D721Med (cell line): ENCODE measurements around the gene CEACAM4.

Experiments used
- DNase-seq: peaks from one replicate; pipeline ENCODE4 v3.0.0; 2011; ENCODE audit warnings: low spot score; ENCODE audit not compliant: insufficient read length
- FAIRE-seq: peaks from 2 replicates; lab custom pipeline; 2011; peaks lifted over from hg19 to GRCh38; lab: Jason Lieb, UNC
- CTCF ChIP-seq: IDR thresholded peaks from 2 replicates; pipeline ENCODE4 v1.5.1; 2012; ENCODE audit warnings: mild to moderate bottlenecking, control low read depth; ENCODE audit not compliant: insufficient read depth; ENCODE audit errors: missing control alignments

Gene CEACAM4

GRCh38 chr19:41649827-41650226 is 23.0 kb upstream of the CEACAM4 start:
- FAIRE-seq (no peak), DNase-seq (no peak)
- no peak for TF ChIP-seq CTCF

- no peak for DNase-seq
- no peak for FAIRE-seq
- peak; percentile 11 for TF ChIP-seq CTCF
These were observed 19.8 kb upstream of the CEACAM4 start for GRCh38 chr19:41646589-41647204.

- peak; percentile 93 for TF ChIP-seq CTCF
- no peak for FAIRE-seq
These were observed 15.1 kb upstream of the CEACAM4 start for GRCh38 chr19:41641879-41642485.

GRCh38 chr19:41638641-41639081 is 11.8 kb upstream of the CEACAM4 start:
- TF ChIP-seq CTCF, result no peak
- FAIRE-seq (no peak), DNase-seq (no peak)

More at GRCh38 chr19:41641879-41642485, 15.1 kb upstream of the CEACAM4 start:
- DNase-seq, result peak; percentile 33

- no peak for TF ChIP-seq CTCF
- no peak for DNase-seq
- FAIRE-seq, result no peak
These were observed 10.6 kb upstream of the CEACAM4 start for GRCh38 chr19:41637484-41637883.

DNA sequence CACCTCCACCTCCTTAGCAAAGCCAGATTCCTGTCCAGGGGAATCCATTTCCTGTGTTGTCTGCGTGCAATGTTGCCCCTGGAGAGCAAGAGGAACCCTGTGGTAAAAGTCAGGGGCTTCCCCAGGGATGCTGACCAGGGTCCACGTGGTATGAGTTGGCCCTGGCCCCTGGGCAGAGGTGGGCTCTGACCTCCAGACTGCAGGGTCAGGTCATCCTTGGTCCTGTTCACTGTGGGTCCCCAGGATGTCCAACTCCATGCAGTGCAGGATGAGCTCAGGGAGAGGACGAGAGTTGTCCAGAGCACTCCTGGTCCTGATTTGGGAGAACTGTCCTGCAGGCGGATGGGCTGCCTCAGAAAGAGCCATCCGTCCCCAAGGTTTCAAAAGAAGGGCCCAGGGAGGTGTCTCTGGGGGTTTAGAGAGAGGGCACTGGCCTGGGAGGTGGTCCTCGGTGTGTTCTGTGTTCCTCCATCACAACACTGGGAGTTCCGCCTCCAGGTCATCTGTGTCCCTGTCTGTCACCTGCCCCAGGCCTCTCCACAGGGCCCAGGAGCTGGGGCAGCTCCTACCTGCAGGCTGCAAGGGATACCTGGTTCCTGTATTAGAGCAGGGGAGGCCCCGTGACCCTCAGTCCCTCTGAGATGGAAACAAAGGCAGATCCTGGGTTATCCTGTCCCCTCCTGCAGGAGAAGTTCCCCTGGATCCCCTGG is 1.2 kb upstream of the CEACAM4 start:
- no peak for TF ChIP-seq CTCF
- DNase-seq, result no peak
- no peak for FAIRE-seq
